Hepatocyte (in vitro differentiated cells): ENCODE results near the gene UBE3C. TPM values are rescaled to one million over a fixed set of nuclear protein-coding genes. Genes with fewer than 3 reads are reported as not detected.

Source experiments
- DNase-seq: peaks from one replicate; pipeline ENCODE4 v3.0.0-alpha.2; 2016; ENCODE audit warnings: low spot score
- H2AFZ ChIP-seq: fragments of 200-600 bp; sonication (generic); 2 replicates; pipeline ENCODE4 v1.6.0; 2016; ENCODE audit warnings: antibody characterized with exemption, mild to moderate bottlenecking
- H3K27ac ChIP-seq: fragments of 200-600 bp; sonication (generic); 2 replicates; pipeline ENCODE4 v1.5.1; 2016; ENCODE audit warnings: mild to moderate bottlenecking
- H3K27me3 ChIP-seq: fragments of 200-600 bp; sonication (generic); 2 replicates; pipeline ENCODE4 v1.6.1; 2016
- H3K36me3 ChIP-seq: fragments of 200-600 bp; sonication (generic); replicated peaks from 2 replicates; pipeline ENCODE4 v1.5.1; 2016; ENCODE audit warnings: low read depth; ENCODE audit not compliant: insufficient read depth
- H3K4me1 ChIP-seq: fragments of 200-600 bp; sonication (generic); 2 replicates; pipeline ENCODE4 v1.5.1; 2016; ENCODE audit warnings: mild to moderate bottlenecking, moderate library complexity; ENCODE audit not compliant: insufficient read depth
- H3K4me2 ChIP-seq: fragments of 200-600 bp; sonication (generic); 2 replicates; pipeline ENCODE4 v1.6.0; 2016
- H3K4me3 ChIP-seq: fragments of 200-600 bp; sonication (generic); 2 replicates; pipeline ENCODE4 v1.5.1; 2016; ENCODE audit warnings: mild to moderate bottlenecking
- H3K79me2 ChIP-seq: fragments of 200-600 bp; sonication (generic); 2 replicates; pipeline ENCODE4 v1.6.0; 2017; ENCODE audit warnings: mild to moderate bottlenecking
- H3K9me2 ChIP-seq: fragments of 200-600 bp; sonication (generic); replicated peaks from 2 replicates; pipeline ENCODE4 v1.6.0; 2017; ENCODE audit warnings: mild to moderate bottlenecking; ENCODE audit not compliant: insufficient read depth
- H3K9me3 ChIP-seq: fragments of 200-600 bp; sonication (generic); 2 replicates; pipeline ENCODE4 v1.5.1; 2016; ENCODE audit warnings: low read depth, mild to moderate bottlenecking
- H4K20me1 ChIP-seq: fragments of 200-600 bp; sonication (generic); 2 replicates; pipeline ENCODE4 v1.6.0; 2016; ENCODE audit warnings: mild to moderate bottlenecking; ENCODE audit not compliant: insufficient read depth, poor library complexity, severe bottlenecking
- EZH2 ChIP-seq: fragments of 200-600 bp; sonication (generic); IDR thresholded peaks from 2 replicates; pipeline ENCODE4 v1.6.1; 2016; ENCODE audit warnings: antibody characterized with exemption, mild to moderate bottlenecking, borderline replicate concordance
- EZH2phosphoT487 ChIP-seq: fragments of 200-600 bp; sonication (generic); IDR thresholded peaks from one replicate; pipeline ENCODE4 v1.6.1; 2018; ENCODE audit warnings: antibody characterized with exemption, mild to moderate bottlenecking, low read depth, moderate library complexity; ENCODE audit not compliant: unreplicated experiment, severe bottlenecking
- WGBS: methylation state at CpG from one replicate; pipeline ENCODE4 v1.1.6; 2016; ENCODE audit warnings: low lambda C conversion rate; ENCODE audit errors: missing lambda C conversion rate; 5-methylcytosine and 5-hydroxymethylcytosine counted together
- polyA plus RNA-seq: library from polyadenylated mRNA; unstranded; fragments of >200 nt; fragmentation: Nextera tagmentation; extraction: Ambion mirVana; gene quantifications from 2 replicates; pipeline ENCODE4 v1.2.1, GENCODE V29; 2016
- total RNA-seq: library from RNA; depleted of rRNA; stranded (reverse); fragments of >200 nt; gene quantifications from 2 replicates; pipeline ENCODE4 v1.2.3, GENCODE V29; 2014
- TF ChIP-seq, protein P1 (sequence below): fragments of 200-600 bp; sonication (generic); IDR thresholded peaks from 2 replicates; pipeline ENCODE4 v1.5.1; 2016; ENCODE audit warnings: antibody characterized with exemption, mild to moderate bottlenecking; ENCODE audit not compliant: poor library complexity

UBE3C gene
- total and polyA plus RNA-seq, 2 experiments from 2014 or later, result 24.6 to 72.6 TPM

DNA sequence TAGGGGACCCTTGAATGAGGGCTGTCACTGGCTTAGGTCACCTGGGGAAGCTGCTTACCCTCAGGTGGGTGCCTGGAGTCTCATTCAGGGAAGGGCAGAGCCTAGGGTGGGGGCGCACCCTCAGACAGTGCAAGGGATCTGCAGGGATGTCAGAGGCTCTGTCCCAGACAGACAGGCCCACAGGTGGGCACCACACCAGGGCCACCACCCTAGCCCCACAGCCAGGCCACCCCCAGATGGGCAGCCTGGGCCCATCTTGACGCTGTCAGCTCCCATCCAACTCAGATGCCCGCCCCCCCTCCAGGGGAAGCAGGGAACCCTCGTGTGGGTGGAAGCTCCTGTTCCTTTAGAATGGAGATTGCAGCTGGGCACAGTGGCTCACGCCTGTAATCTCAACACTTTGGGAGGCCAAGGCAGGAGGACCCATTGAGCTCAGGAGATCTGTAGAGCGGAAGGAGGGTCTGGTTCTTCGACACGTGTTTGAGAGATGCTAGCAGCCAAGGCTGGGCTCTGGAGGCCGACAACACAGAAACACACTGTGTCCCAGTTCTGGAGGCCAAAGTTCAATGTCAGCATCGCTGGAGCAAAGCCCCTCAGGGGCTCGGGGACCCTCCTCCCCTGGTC, 139.6 kb downstream of the UBE3C start:
- no peaks in the 10 kb centered on the region for H3K9me2 ChIP-seq
- no peaks in the 10 kb centered on the region for H4K20me1 ChIP-seq
- no peaks in the 10 kb centered on the region for H3K27me3 ChIP-seq
- WGBS, result 84% methylated on average over 11 of the region's 11 CpGs
- no peak overlapping the region for H2AFZ ChIP-seq
- H3K27ac ChIP-seq, result no peak overlapping the region
- no peak overlapping the region for H3K4me2 ChIP-seq
- H3K9me3 ChIP-seq, result no peaks in the 10 kb centered on the region
- no peak overlapping the region for H3K4me3 ChIP-seq
- TF ChIP-seq, protein P1, sequence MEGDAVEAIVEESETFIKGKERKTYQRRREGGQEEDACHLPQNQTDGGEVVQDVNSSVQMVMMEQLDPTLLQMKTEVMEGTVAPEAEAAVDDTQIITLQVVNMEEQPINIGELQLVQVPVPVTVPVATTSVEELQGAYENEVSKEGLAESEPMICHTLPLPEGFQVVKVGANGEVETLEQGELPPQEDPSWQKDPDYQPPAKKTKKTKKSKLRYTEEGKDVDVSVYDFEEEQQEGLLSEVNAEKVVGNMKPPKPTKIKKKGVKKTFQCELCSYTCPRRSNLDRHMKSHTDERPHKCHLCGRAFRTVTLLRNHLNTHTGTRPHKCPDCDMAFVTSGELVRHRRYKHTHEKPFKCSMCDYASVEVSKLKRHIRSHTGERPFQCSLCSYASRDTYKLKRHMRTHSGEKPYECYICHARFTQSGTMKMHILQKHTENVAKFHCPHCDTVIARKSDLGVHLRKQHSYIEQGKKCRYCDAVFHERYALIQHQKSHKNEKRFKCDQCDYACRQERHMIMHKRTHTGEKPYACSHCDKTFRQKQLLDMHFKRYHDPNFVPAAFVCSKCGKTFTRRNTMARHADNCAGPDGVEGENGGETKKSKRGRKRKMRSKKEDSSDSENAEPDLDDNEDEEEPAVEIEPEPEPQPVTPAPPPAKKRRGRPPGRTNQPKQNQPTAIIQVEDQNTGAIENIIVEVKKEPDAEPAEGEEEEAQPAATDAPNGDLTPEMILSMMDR, result no peak
- TF ChIP-seq EZH2, result no peak
- TF ChIP-seq EZH2phosphoT487, result no peak
- no peaks in the 10 kb centered on the region for H3K79me2 ChIP-seq
- H3K36me3 ChIP-seq, result no peaks in the 10 kb centered on the region
- DNase-seq, result no peak
- H3K4me1 ChIP-seq, result peaks cover 2% of the 10 kb centered on the region

- Histone ChIP-seq H3K79me2 (no peaks in the 10 kb centered on the region), H3K9me3 (no peaks in the 10 kb centered on the region), H3K27ac (no peak overlapping the region), H3K4me2 (peak overlapping the region; percentile 41), H3K36me3 (no peaks in the 10 kb centered on the region), H3K4me1 (no peaks in the 10 kb centered on the region), H3K4me3 (no peak overlapping the region), H3K9me2 (no peaks in the 10 kb centered on the region), H2AFZ (no peak overlapping the region), H4K20me1 (no peaks in the 10 kb centered on the region), H3K27me3 (no peaks in the 10 kb centered on the region)
- TF ChIP-seq EZH2phosphoT487, result no peak
- no peak for TF ChIP-seq EZH2
- TF ChIP-seq, protein P1, result no peak
- 94% methylated on average over 36 of the region's 77 CpGs for WGBS
- DNase-seq, result no peak
Measured at GRCh38 chr7:157278791-157279724, 140.3 kb downstream of the UBE3C start.

DNA sequence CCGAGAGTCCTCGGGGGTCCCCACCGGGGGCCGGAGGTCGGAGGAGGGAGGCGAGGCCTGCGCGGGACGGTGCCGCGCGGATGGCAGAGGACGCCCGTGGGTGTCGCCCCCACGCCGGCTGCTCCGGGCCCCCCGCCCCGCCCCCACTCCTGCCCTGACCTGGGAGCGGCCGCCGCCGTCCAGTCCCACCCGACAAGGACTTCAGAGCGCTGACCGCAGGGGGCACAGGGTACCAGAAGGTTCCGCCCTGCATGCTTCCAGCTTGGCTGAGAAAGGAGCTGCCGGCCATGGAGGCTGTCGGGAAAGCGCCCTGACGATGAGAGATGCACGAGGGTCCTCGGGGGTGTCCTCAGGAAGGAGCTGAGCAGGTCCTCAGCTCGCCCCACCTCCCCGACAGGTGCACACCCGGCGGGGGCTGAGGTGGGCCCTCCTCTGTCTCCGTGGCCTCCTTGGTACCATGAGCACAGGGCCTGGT, 141.1 kb downstream of the UBE3C start:
- Histone ChIP-seq H3K36me3 (no peaks in the 10 kb centered on the region), H3K4me1 (no peaks in the 10 kb centered on the region), H2AFZ (no peak overlapping the region), H3K27me3 (no peaks in the 10 kb centered on the region), H3K4me3 (no peak overlapping the region), H3K27ac (no peak overlapping the region), H3K79me2 (no peaks in the 10 kb centered on the region), H4K20me1 (no peaks in the 10 kb centered on the region), H3K4me2 (peak overlapping the region; percentile 41), H3K9me2 (no peaks in the 10 kb centered on the region), H3K9me3 (no peaks in the 10 kb centered on the region)
- TF ChIP-seq EZH2 (no peak), EZH2phosphoT487 (no peak)
- TF ChIP-seq, protein P1, result no peak
- 89% methylated on average over 13 of the region's 39 CpGs for whole genome bisulfite sequencing
- DNase-seq, result no peak
